OCI-LY7 (cell line): Measurements from ENCODE around the gene CTH. TPM values are rescaled to one million over a fixed set of nuclear protein-coding genes. Genes with fewer than 3 reads are reported as not detected.

ENCODE experiments used
- BruUV-seq: library from RNA; stranded (reverse); fragments of 400-500 nt; replicated peaks from 2 replicates; lab custom pipeline; 2021; lab: Mats Ljungman, UMichigan
- CTCF ChIA-PET: fragments of 300-600 bp; sonication (Branson Sonifier 250); formaldehyde crosslinking; loops from one replicate; lab custom pipeline; 2022; ENCODE audit warnings: antibody characterized with exemption; ENCODE audit not compliant: unreplicated experiment; lab: Charles Lee
- POLR2A ChIA-PET: fragments of 300-600 bp; sonication (Branson Sonifier 250); formaldehyde crosslinking; loops from one replicate; lab custom pipeline; 2022; ENCODE audit warnings: antibody characterized with exemption; lab: Charles Lee
- DNase-seq: peaks from one replicate; pipeline ENCODE4 v3.0.0-alpha.2; 2015; ENCODE audit warnings: low spot score
- H2AFZ ChIP-seq: fragments of 200-600 bp; sonication (generic), shearing (Covaris generic); 2 replicates; pipeline ENCODE4 v1.6.1; 2014; ENCODE audit warnings: mild to moderate bottlenecking, antibody characterized with exemption, low read length, moderate library complexity
- H3K27ac ChIP-seq: fragments of 200-600 bp; sonication (generic); 2 replicates; pipeline ENCODE4 v1.5.1; 2014; ENCODE audit warnings: mixed run types, low read depth, mild to moderate bottlenecking, moderate library complexity, low read length, inconsistent platforms; ENCODE audit not compliant: poor library complexity, severe bottlenecking
- H3K36me3 ChIP-seq: fragments of 200-600 bp; sonication (generic); 2 replicates; pipeline ENCODE4 v1.6.1; 2014; ENCODE audit warnings: mild to moderate bottlenecking, antibody characterized with exemption, low read length, moderate library complexity, mixed read lengths; ENCODE audit not compliant: insufficient read depth
- H3K4me1 ChIP-seq: fragments of 200-600 bp; sonication (generic); 2 replicates; pipeline ENCODE4 v1.5.1; 2014; ENCODE audit warnings: mild to moderate bottlenecking, low read length; ENCODE audit not compliant: insufficient read depth, poor library complexity, severe bottlenecking
- H3K4me2 ChIP-seq: fragments of 200-600 bp; sonication (generic); 2 replicates; pipeline ENCODE4 v1.6.1; 2014; ENCODE audit warnings: mild to moderate bottlenecking, low read length
- H3K4me3 ChIP-seq: fragments of 200-600 bp; sonication (generic); 2 replicates; pipeline ENCODE4 v1.5.1; 2014; ENCODE audit warnings: mild to moderate bottlenecking, low read depth, low read length; ENCODE audit not compliant: poor library complexity, severe bottlenecking
- H3K79me2 ChIP-seq: fragments of 200-600 bp; sonication (generic); 2 replicates; pipeline ENCODE4 v1.6.1; 2016; ENCODE audit warnings: low read depth, mild to moderate bottlenecking, low read length, moderate library complexity, mixed read lengths; ENCODE audit not compliant: insufficient read depth
- H3K9me2 ChIP-seq: fragments of 200-600 bp; sonication (generic); 2 replicates; pipeline ENCODE4 v1.6.1; 2016; ENCODE audit warnings: mild to moderate bottlenecking, low read length, mixed read lengths; ENCODE audit not compliant: insufficient read depth
- H3K9me3 ChIP-seq: fragments of 200-600 bp; sonication (generic); 2 replicates; pipeline ENCODE4 v1.6.1; 2014; ENCODE audit warnings: mild to moderate bottlenecking, mixed run types, low read length, mixed read lengths
- H4K20me1 ChIP-seq: fragments of 200-600 bp; sonication (generic); 2 replicates; pipeline ENCODE4 v1.6.1; 2014; ENCODE audit warnings: mild to moderate bottlenecking, antibody characterized with exemption, low read length, moderate library complexity, mixed read lengths; ENCODE audit not compliant: insufficient read depth
- CTCF ChIP-seq: fragments of 200-600 bp; sonication (generic); conservative IDR thresholded peaks from 2 replicates; pipeline ENCODE4 v1.5.1; 2014; ENCODE audit warnings: mild to moderate bottlenecking, antibody characterized with exemption, low read length, moderate library complexity, mixed read lengths
- EZH2phosphoT487 ChIP-seq: fragments of 200-600 bp; sonication (generic); IDR thresholded peaks from 2 replicates; pipeline ENCODE4 v1.6.1; 2018; ENCODE audit warnings: low read depth, borderline replicate concordance, mild to moderate bottlenecking, mixed run types, antibody characterized with exemption, low read length, moderate library complexity, mixed read lengths
- intact Hi-C: fragments of 100-400 bp; cut with micrococcal nuclease; formaldehyde crosslinking; loops from one replicate; pipeline ENCODE4 v1.10.0; 2022; ENCODE audit not compliant: unreplicated experiment
- total RNA-seq, 2 experiments: library from RNA; depleted of rRNA in 1 of 2; stranded (reverse); fragments of >200 nt in 1 of 2; shearing (Covaris generic) in 1 of 2; gene quantifications; 2 replicates each; pipeline ENCODE4 v1.2.3, GENCODE V29; 2014 to 2022

The CTH gene
- total RNA-seq, 2 experiments from 2014 or later = 9.7 to 14.4 TPM

- intact Hi-C loops = no loop called here
- POLR2A ChIA-PET = interaction anchor here (1.0 kb wide), 1 partner anchor 17 kb away, joined by 4 read pairs; no protein-coding TSS in a partner anchor
- H3K4me2 ChIP-seq = no peak overlapping the region
- H3K4me3 ChIP-seq = no peak overlapping the region
- no peaks in the 10 kb centered on the region for H4K20me1 ChIP-seq
- TF ChIP-seq CTCF = no peak
- no peak for TF ChIP-seq EZH2phosphoT487
- no peaks in the 10 kb centered on the region for H3K9me3 ChIP-seq
- H3K27ac ChIP-seq = no peak overlapping the region
- no TSS peak for BruUV-seq
- CTCF ChIA-PET = no interaction called here
- H3K36me3 ChIP-seq = no peaks in the 10 kb centered on the region
- H3K9me2 ChIP-seq = no peaks in the 10 kb centered on the region
- no peaks in the 10 kb centered on the region for H3K79me2 ChIP-seq
- H3K4me1 ChIP-seq = no peaks in the 10 kb centered on the region
- DNase-seq = no peak
- no peak overlapping the region for H2AFZ ChIP-seq
Measured at GRCh38 chr1:70397013-70397412, 14.1 kb upstream of the CTH start.

GRCh38 chr1:70400335-70400734, 10.7 kb upstream of the CTH start:
- TF ChIP-seq CTCF (no peak), EZH2phosphoT487 (no peak)
- Histone ChIP-seq H3K4me2 (no peak overlapping the region), H2AFZ (no peak overlapping the region), H3K27ac (no peak overlapping the region), H3K4me3 (no peak overlapping the region), H3K9me2 (no peaks in the 10 kb centered on the region), H3K79me2 (no peaks in the 10 kb centered on the region), H3K4me1 (no peaks in the 10 kb centered on the region), H4K20me1 (no peaks in the 10 kb centered on the region), H3K36me3 (no peaks in the 10 kb centered on the region), H3K9me3 (no peaks in the 10 kb centered on the region)
- ChIA-PET CTCF (no interaction called here), POLR2A (interaction anchor here (1.0 to 1.2 kb wide), 2 partner anchors 11 to 29 kb away, joined by 4 read pairs; partner anchors contain the start of gene CTH)
- DNase-seq = no peak
- BruUV-seq = no TSS peak
- intact Hi-C loops = no loop called here

- H3K4me1 ChIP-seq = no peaks in the 10 kb centered on the region
- TF ChIP-seq CTCF = no peak
- no peak for TF ChIP-seq EZH2phosphoT487
- H3K27ac ChIP-seq = no peak overlapping the region
- H3K4me3 ChIP-seq = no peak overlapping the region
- H3K9me2 ChIP-seq = no peaks in the 10 kb centered on the region
- ChIA-PET POLR2A (interaction anchor here (2.3 to 4.2 kb wide), 2 partner anchors 10 to 14 kb away, joined by 7 to 34 read pairs; partner anchors contain the start of gene CTH), CTCF (no interaction called here)
- H3K79me2 ChIP-seq = no peaks in the 10 kb centered on the region
- H3K4me2 ChIP-seq = no peak overlapping the region
- no TSS peak for BruUV-seq
- no peaks in the 10 kb centered on the region for H4K20me1 ChIP-seq
- no peaks in the 10 kb centered on the region for H3K9me3 ChIP-seq
- no peak for DNase-seq
- intact Hi-C loops = no loop called here
- no peaks in the 10 kb centered on the region for H3K36me3 ChIP-seq
- H2AFZ ChIP-seq = no peak overlapping the region
Measured at GRCh38 chr1:70401974-70402373, 9.1 kb upstream of the CTH start.
